SJCRH30 (cell line): ENCODE measurements around the gene ARSK. TPM values are rescaled to one million over a fixed set of nuclear protein-coding genes. Genes with fewer than 3 reads are reported as not detected.
"Not testable (repeated sequence)": the region's sequence is repeated elsewhere in the genome, so short reads cannot be mapped to it uniquely, and the experiment has no call there.

Source experiments
- DNase-seq, 2 experiments: peaks; one replicate each; pipeline ENCODE4 v3.0.0-alpha.2; 2015 to 2020
- H3K27ac ChIP-seq: fragments of 250-450 bp; sonication (Bioruptor Pico); 2 replicates; pipeline ENCODE4 v1.5.1; 2020; ENCODE audit warnings: mild to moderate bottlenecking, moderate library complexity
- H3K27me3 ChIP-seq: fragments of 250-450 bp; sonication (Bioruptor Pico); 2 replicates; pipeline ENCODE4 v1.5.1; 2020; ENCODE audit warnings: mild to moderate bottlenecking, moderate library complexity
- H3K36me3 ChIP-seq: fragments of 250-450 bp; sonication (Bioruptor Pico); 2 replicates; pipeline ENCODE4 v1.5.1; 2020; ENCODE audit warnings: mild to moderate bottlenecking, moderate library complexity
- H3K4me1 ChIP-seq: fragments of 250-450 bp; sonication (Bioruptor Pico); 2 replicates; pipeline ENCODE4 v1.5.1; 2020; ENCODE audit warnings: mild to moderate bottlenecking, moderate library complexity
- H3K4me3 ChIP-seq: fragments of 250-450 bp; sonication (Bioruptor Pico); 2 replicates; pipeline ENCODE4 v1.5.1; 2020; ENCODE audit warnings: mild to moderate bottlenecking, moderate library complexity
- H3K9me3 ChIP-seq: fragments of 250-450 bp; sonication (Bioruptor Pico); replicated peaks from 2 replicates; pipeline ENCODE4 v1.5.1; 2020; ENCODE audit warnings: mild to moderate bottlenecking, moderate library complexity
- total RNA-seq: library from RNA; depleted of rRNA; stranded (reverse); fragments of >200 nt; shearing (Covaris generic); gene quantifications from 2 replicates; pipeline ENCODE4 v1.2.3, GENCODE V29; 2014

Gene ARSK
- total RNA-seq, 1 experiment from 2014 or later, result 15.7 TPM

DNA sequence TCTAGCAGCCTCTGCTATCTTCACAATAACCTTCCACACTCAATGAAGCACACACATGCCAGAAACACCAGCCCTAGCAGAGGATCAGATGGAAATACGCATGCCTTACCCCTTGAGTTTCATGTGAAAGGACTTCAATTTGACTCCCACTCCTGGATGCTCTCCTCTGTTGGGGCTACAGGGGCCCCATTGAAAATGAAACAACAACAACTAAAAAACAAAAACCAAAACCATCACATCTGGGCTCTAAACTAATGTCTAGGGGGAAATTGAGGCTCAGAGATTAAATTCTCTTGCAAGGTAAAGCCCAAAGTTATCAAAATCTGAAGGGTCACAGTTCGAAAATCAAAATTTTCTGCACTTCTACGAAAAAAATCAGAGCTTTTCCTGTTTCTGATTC is 83.7 kb downstream of the ARSK start:
- Histone ChIP-seq H3K27ac (no peak overlapping the region), H3K9me3 (no peaks in the 10 kb centered on the region), H3K36me3 (no peaks in the 10 kb centered on the region), H3K4me3 (no peak overlapping the region), H3K27me3 (no peaks in the 10 kb centered on the region; the same call in 1 of the 2 replicates), H3K4me1 (peaks cover 5% of the 10 kb centered on the region; the same call in 1 of the 2 replicates)
- DNase-seq, result no peak

DNA sequence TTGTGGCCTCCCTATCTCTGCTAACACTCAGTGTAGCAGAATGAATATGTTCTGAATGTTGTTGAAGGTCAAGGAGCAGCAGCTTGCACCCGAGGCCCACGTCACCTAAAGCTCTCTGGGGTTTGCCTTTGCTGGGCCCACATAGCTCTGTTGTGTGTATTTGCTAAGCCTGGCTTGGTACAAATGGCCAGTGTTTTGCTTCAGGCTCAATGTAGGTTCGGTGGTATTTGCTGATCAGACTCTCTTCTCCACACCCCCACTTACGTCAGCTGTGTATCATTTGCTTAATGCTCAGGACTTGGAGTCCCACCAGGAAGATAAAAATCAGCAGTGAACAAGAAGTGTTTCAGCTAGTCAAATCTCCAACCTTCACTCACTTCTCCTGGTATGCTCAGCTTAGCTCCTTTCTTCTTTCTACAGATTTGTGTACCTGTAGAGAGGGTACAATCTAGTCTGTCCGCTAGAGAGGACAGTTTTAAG is 86.9 kb downstream of the ARSK start:
- Histone ChIP-seq H3K4me1 (no peaks in the 10 kb centered on the region), H3K27me3 (no peaks in the 10 kb centered on the region; the same call in 1 of the 2 replicates), H3K9me3 (no peaks in the 10 kb centered on the region), H3K4me3 (no peak overlapping the region), H3K27ac (no peak overlapping the region), H3K36me3 (no peaks in the 10 kb centered on the region)
- no peak for DNase-seq

DNA sequence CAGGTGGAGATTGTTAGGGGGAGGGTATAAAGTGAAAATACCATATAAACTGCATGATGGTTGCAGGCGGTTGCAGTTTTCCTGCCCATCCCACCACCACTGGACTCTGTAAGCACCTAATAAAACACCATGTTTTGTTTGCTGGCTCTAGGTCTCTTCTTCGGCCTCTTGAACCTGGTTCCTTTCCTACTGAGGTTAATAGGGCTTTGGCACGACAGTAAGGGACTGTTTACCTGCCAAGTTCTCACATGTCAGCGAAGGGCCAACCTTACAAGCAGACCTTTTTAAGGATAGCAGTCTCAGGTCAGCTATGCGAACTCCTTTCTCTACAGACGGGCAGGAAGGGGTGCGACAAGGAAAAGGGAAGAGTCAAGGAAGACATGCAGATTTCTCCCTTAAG is 88.3 kb downstream of the ARSK start:
- Histone ChIP-seq H3K9me3 (no peaks in the 10 kb centered on the region), H3K27me3 (no peaks in the 10 kb centered on the region; the same call in 1 of the 2 replicates), H3K27ac (no peak overlapping the region), H3K36me3 (no peaks in the 10 kb centered on the region), H3K4me1 (no peaks in the 10 kb centered on the region), H3K4me3 (no peak overlapping the region)
- DNase-seq, result no peak

DNA sequence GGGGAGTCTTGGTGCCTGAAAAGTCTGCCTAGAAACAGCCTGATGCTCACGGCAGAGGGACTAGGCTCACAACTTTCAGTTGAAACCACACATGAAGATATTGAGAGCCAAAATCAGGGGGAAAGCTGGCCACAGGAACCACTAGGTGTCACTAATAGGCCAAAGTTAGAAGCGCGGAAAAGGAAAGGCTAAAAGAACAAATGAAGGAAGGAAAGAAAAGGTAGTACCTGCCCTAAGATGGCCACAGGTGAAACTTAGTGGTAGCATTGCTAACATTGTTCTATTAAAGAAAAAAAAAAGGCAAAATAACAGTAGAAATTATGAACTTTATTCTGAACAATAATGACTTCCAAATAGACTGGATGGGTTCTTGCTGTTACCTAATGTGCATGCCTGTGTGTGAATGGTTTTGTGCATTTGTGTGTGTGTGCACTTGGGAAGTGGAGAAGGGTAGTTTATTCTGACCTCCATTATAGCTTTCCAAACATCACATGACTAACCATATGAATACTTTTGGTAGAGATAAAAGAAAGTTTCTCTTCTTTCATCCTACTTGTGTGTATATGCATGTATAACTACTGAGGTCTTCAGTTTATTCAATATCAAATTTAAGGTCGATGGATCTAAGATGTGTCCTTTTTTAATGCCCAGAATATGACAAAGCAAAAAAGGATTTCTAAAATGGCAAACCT is 89.6 kb downstream of the ARSK start:
- H3K27me3 ChIP-seq, result no peaks in the 10 kb centered on the region; the same call in 1 of the 2 replicates
- peak; percentile 45 to 77 for DNase-seq
- H3K4me1 ChIP-seq, result no peaks in the 10 kb centered on the region
- no peaks in the 10 kb centered on the region for H3K9me3 ChIP-seq
- no peak overlapping the region for H3K4me3 ChIP-seq
- H3K27ac ChIP-seq, result no peak overlapping the region
- no peaks in the 10 kb centered on the region for H3K36me3 ChIP-seq

DNA sequence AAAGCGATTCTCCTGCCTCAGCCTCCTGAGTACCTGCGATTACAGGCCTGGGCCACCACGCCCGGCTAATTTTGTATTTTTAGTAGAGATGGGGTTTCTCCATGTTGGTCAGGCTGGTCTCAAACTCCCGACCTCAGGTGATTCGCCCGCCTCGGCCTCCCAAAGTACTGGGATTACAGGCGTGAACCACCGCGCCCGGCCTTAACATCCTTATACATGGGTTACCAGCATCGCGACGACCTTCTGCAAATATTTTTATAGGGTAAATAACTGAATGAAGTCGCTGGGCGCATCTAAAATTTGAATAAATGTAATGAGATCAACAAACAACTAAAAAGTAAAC is 91.3 kb downstream of the ARSK start:
- not testable (repeated sequence) for H3K4me1 ChIP-seq, H3K27ac ChIP-seq, DNase-seq, H3K9me3 ChIP-seq, H3K36me3 ChIP-seq, H3K27me3 ChIP-seq
- peak overlapping the region; percentile 64; the same call in 1 of the 2 replicates for H3K4me3 ChIP-seq

DNA sequence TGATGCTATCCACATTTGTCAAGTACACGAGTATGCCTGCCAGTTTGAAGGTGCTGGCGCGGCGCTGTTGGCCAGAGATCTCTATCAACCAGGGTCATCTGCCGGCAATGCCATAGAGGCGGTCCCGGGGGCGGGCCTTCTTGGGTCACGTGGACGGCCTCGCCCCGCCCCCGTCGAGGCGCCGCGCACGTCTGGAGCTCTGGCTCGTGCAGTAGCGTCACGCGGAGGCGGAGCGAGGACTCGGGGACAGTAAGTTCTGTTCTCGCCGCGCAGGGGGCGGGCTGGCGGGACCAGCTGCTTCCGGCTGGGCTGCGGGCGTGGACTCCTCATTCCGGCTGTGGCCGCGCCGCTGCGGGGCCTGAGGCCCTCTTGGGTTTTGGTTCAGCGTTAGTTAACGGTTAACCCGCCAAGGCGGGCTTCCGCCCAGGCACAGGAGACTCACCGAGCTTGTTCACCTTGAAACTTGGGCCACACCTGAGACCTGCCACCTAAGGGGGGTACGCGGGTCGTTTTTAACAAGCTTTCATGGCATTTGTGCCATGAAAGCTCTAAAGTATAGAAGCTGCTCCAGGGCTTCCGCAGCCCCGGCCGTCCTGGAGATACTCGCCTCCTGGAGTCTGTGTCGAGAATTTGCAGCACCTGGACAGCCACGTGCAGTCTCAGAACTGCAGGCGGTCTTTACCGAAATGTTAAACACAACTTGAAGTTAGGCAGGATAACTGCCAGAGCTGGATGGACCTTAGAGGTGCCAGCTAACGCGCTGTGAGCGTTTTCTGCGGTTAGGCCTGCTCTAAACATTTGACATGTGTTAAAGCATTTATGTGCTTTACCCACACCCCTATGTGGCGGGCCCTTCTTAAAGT is 91.9 kb downstream of the ARSK start, which contains the start of gene RFESD:
RFESD (plus strand) TSS at position 209 of the 863 bp plus-strand sequence. CDS start 5,495 bp downstream, outside the sequence.
- Histone ChIP-seq H3K27me3 (no peaks in the 10 kb centered on the region), H3K4me3 (peak within 1 kb of the TSS; percentile 64), H3K4me1 (no peaks in the 10 kb centered on the region), H3K9me3 (no peaks in the 10 kb centered on the region), H3K36me3 (no peaks in the 10 kb centered on the region), H3K27ac (peak within 1 kb of the TSS; percentile 82)
- DNase-seq, result peak; percentile 95 to 97

DNA sequence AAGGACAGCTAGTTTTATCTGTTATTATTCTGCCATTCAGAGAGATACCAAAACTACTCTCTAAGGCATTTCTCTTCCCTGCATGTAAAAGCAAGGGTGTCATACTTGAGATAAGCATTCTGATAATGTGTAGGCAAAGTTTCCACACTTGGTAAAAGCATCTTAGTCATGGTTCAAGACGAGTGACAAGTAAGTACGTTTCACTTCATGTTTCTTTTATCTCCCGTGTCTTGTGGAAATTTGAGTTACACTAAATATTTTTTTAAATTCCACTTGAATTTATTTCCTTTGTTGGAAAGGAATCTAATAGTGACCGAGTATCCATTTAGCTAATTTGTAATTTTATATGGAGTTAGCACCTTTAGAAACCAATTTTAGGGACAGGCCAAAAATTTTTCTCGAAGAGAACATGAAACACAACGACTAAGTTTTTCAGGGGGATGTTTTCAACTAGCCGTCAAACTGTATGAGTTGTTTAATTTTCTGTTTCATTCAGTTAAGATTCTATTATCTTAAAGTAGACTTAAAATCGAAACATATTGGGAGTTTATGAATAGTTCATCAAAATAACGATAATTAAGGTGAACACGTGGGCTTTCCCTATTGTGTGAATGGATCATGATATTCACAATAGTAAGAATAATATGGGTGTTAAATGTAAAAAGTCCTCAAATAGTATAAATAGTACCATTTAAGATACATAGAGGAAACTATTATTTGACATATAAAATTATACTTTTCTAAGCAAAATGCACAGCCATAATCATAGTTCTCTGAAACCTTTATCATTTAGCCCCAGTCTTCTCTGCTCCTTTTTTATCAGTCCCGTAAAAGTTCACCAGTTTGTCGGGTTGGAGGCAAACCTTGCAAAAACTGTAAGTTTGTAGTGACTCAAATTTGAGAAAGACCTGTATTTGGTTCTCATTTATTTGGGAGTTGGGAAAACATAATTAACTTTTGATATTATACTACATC is 93.3 kb downstream of the ARSK start:
- H3K4me3 ChIP-seq, result peak overlapping the region; percentile 64
- H3K36me3 ChIP-seq, result no peaks in the 10 kb centered on the region
- H3K9me3 ChIP-seq, result no peaks in the 10 kb centered on the region
- H3K4me1 ChIP-seq, result no peaks in the 10 kb centered on the region
- no peaks in the 10 kb centered on the region for H3K27me3 ChIP-seq
- H3K27ac ChIP-seq, result peak overlapping the region; percentile 82; the same call in 1 of the 2 replicates
- no peak for DNase-seq

DNA sequence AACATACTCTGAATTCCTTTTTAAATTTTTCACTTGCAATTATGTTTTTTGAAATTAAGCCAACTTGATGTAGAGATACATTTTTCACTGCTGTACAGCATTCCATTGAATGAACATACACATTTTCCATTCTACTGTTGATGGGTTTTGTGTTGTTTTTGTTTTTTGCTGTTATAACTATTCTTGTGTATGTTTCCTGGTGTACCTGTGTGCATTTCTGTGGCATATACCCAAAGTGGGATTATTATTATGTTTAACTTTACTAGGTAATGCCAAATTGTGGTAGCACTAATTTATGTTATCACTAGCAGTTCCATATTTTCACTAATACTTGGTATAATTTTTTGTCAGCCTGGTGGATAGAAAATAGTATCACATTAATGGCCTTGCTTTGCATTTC is 94.4 kb downstream of the ARSK start:
- Histone ChIP-seq H3K9me3 (no peaks in the 10 kb centered on the region), H3K27me3 (no peaks in the 10 kb centered on the region), H3K4me1 (no peaks in the 10 kb centered on the region), H3K27ac (no peak overlapping the region), H3K4me3 (no peak overlapping the region), H3K36me3 (no peaks in the 10 kb centered on the region)
- no peak for DNase-seq

DNA sequence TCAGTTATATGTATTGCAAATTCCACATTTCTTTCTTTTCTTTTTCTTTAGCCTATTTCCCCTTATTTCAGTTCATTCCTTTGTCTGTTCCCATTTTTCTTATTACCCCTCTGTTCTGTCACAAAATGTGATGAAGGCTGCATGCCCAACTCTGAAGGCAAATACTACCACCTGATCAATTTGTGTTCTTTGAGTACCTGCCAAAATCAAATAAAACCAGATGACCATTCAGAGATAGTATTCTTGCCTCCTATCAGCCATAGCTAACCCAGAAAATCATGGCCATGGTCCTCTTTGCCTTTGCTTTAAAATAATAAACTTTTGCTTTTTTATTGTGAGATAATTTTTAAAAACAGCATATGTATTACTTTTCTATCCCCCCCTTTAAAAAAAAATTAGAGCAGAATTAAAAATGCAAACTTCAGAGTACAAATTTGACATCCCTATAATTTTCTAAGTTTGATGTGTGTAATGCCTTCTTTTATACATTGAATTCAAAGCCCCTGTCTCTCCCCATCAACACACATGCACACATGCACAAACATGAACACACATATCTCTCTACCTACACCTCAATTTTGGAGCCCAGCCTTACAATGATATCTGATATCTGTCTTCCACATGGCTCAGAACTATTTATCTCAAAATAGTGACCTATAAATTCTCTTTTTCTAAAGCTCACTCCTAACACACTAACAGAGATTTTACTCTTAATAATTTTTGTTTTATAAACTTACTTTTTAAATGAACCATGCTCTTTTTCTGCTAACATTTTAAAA is 95.1 kb downstream of the ARSK start:
- no peak for DNase-seq

DNA sequence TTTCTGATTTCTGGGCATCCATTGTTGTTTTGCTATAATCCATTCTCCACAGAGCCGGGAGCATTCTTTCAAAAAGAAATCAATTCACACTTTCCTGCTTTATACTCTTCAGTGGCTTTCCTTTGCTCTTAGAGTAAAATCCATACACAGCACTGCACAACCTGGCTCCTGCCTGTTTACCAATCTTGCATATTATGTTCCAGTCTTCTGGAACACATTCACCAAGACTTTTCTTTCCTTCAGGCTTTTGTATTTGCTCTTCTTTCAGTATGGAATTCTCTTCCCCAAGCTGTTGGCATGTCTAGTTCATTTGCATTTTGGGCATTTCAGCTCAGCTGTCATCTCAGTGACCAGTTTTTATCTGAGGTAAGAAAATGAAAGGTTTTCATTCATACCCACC is 97.9 kb downstream of the ARSK start:
- H3K27me3 ChIP-seq, result no peaks in the 10 kb centered on the region

More for the DNA sequence above, 95.1 kb downstream of the ARSK start:
- H3K9me3 ChIP-seq, result no peaks in the 10 kb centered on the region
- no peak overlapping the region for H3K4me3 ChIP-seq
- H3K27me3 ChIP-seq, result no peaks in the 10 kb centered on the region
- no peaks in the 10 kb centered on the region; the same call in 1 of the 2 replicates for H3K4me1 ChIP-seq
- no peaks in the 10 kb centered on the region for H3K36me3 ChIP-seq
- H3K27ac ChIP-seq, result no peak overlapping the region

DNA sequence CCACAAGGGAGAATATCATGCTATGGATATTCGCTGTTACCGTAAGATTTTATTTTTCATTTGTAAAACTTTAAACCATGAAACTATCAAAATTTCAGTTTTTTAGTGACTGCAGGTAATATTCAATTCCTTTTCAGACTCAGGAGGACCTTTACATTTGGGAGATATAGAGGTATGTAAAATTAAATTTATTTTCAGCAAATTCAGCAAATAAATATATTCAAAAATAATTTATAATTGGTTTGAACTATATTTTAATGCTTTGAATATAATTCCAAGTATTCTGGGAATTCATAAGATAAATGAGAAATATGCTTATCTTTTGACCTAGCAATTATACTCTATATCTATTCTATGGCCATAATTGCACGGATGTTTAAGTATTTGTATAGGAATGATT is 99.3 kb downstream of the ARSK start:
- H3K4me1 ChIP-seq, result no peaks in the 10 kb centered on the region; the same call in 1 of the 2 replicates
- H3K27me3 ChIP-seq, result no peaks in the 10 kb centered on the region
- H3K36me3 ChIP-seq, result no peaks in the 10 kb centered on the region
- H3K4me3 ChIP-seq, result no peak overlapping the region
- H3K9me3 ChIP-seq, result no peaks in the 10 kb centered on the region
- no peak for DNase-seq
- no peak overlapping the region for H3K27ac ChIP-seq

More for the DNA sequence above, 97.9 kb downstream of the ARSK start:
- Histone ChIP-seq H3K4me3 (no peak overlapping the region), H3K4me1 (no peaks in the 10 kb centered on the region; the same call in 1 of the 2 replicates), H3K36me3 (no peaks in the 10 kb centered on the region), H3K27ac (no peak overlapping the region), H3K9me3 (no peaks in the 10 kb centered on the region)
- no peak for DNase-seq
